K562 (cell line): ENCODE results near the gene SAP30BP.

Source experiments
- CTCF ChIP-seq, 3 experiments: IDR thresholded peaks in 2 of 3; conservative IDR thresholded peaks in 1 of 3; 2 replicates each; pipeline ENCODE4 v1.5.1; 2011 to 2012; ENCODE audit warnings: low read length in 3 of 3, mild to moderate bottlenecking in 3 of 3, control low read depth in 2 of 3, improper control_type of control experiment in 1 of 3, inconsistent platforms in 1 of 3, low read depth in 1 of 3, mixed read lengths in 1 of 3, moderate library complexity in 1 of 3; ENCODE audit not compliant: insufficient read depth in 2 of 3
- DPF2 ChIP-seq: fragments of 450-650 bp; IDR thresholded peaks from 2 replicates; pipeline ENCODE4 v1.6.1; 2016
- FOXM1 ChIP-seq, 2 experiments: fragments of 450-650 bp in 1 of 2; sonication (generic) in 1 of 2; formaldehyde crosslinking in 1 of 2; IDR thresholded peaks; 2 replicates each; pipeline versions ENCODE4 v1.6.1 to v1.9.0; 2017 to 2022; ENCODE audit warnings: low read depth in 2 of 2, mild to moderate bottlenecking in 2 of 2, missing genetic modification reagents in 1 of 2, moderate library complexity in 1 of 2
- POLR2G ChIP-seq: fragments of 200-400 bp; formaldehyde crosslinking; IDR thresholded peaks from 2 replicates; pipeline ENCODE4 v1.6.1; 2017; ENCODE audit warnings: low read depth, mild to moderate bottlenecking, antibody characterized with exemption, low read length, moderate library complexity
- POLR3A ChIP-seq: IDR thresholded peaks from 2 replicates; pipeline ENCODE4 v1.6.1; 2011; ENCODE audit warnings: borderline replicate concordance, mild to moderate bottlenecking, moderate library complexity; ENCODE audit not compliant: insufficient read length, insufficient read depth; ENCODE audit errors: extremely low read depth
- ZNF696 ChIP-seq: fragments of 250-450 bp; sonication (Bioruptor Pico); conservative IDR thresholded peaks from 2 replicates; pipeline ENCODE4 v1.4.0; 2020; ENCODE audit warnings: mild to moderate bottlenecking, moderate library complexity
- TF ChIP-seq, protein P1 (sequence below): fragments of 450-650 bp; formaldehyde crosslinking; IDR thresholded peaks from 2 replicates; pipeline ENCODE4 v1.4.0; 2020; ENCODE audit warnings: mild to moderate bottlenecking, moderate library complexity

- no peak for TF ChIP-seq FOXM1 (IDR thresholded peaks at IDR 0.05; ENCODE audit: low read depth)
- no peak for TF ChIP-seq FOXM1 (CRISPR knock-in tag; IDR thresholded peaks at IDR 0.05; ENCODE audit: low read depth)
- TF ChIP-seq CTCF (IDR thresholded peaks at IDR 0.05 in 2 of 3, conservative IDR thresholded peaks at IDR 0.05 in 1 of 3; ENCODE audit: insufficient read depth in 2 of 3, low read depth in 1 of 3, low read length in 3 of 3), result peak; percentile 83 to 89 (median 88)
- TF ChIP-seq ZNF696 (CRISPR knock-in tag), result no peak
- no peak for TF ChIP-seq POLR2G
- no peak for TF ChIP-seq POLR3A
- TF ChIP-seq, protein P1, sequence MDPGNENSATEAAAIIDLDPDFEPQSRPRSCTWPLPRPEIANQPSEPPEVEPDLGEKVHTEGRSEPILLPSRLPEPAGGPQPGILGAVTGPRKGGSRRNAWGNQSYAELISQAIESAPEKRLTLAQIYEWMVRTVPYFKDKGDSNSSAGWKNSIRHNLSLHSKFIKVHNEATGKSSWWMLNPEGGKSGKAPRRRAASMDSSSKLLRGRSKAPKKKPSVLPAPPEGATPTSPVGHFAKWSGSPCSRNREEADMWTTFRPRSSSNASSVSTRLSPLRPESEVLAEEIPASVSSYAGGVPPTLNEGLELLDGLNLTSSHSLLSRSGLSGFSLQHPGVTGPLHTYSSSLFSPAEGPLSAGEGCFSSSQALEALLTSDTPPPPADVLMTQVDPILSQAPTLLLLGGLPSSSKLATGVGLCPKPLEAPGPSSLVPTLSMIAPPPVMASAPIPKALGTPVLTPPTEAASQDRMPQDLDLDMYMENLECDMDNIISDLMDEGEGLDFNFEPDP, result no peak
- no peak for TF ChIP-seq DPF2
Measured at GRCh38 chr17:75633486-75634375, 33.4 kb upstream of the SAP30BP start.
